Stimulated activated naive CD8-positive, alpha-beta T cell treated with anti-CD3 and anti-CD28 coated beads, Interleukin-15, Interleukin-2, amounts not matched to agents 100 ng/mL and 50 ng/mL, for 24 hours (primary cell): ENCODE data around the gene LGALS7.
"Not testable (repeated sequence)": the region's sequence is repeated elsewhere in the genome, so short reads cannot be mapped to it uniquely, and the experiment has no call there.

ENCODE experiments used
- H3K27ac Mint-ChIP-seq: one replicate; pipeline ENCODE4 v1.8.0; 2021; ENCODE audit warnings: mild to moderate bottlenecking, mixed read lengths
- H3K27me3 Mint-ChIP-seq: one replicate; pipeline ENCODE4 v1.8.0; 2021; ENCODE audit warnings: mixed read lengths
- H3K36me3 Mint-ChIP-seq: one replicate; pipeline ENCODE4 v1.8.0; 2021; ENCODE audit warnings: low read depth, mixed read lengths
- H3K4me1 Mint-ChIP-seq: one replicate; pipeline ENCODE4 v1.8.0; 2021; ENCODE audit warnings: low read depth, mixed read lengths
- H3K4me3 Mint-ChIP-seq: one replicate; pipeline ENCODE4 v1.8.0; 2021; ENCODE audit warnings: mild to moderate bottlenecking, mixed read lengths
- H3K9me3 Mint-ChIP-seq: one replicate; pipeline ENCODE4 v1.8.0; 2021; ENCODE audit warnings: mixed read lengths

LGALS7 gene

GRCh38 chr19:38766276-38767047 is 6.9 kb downstream of the LGALS7 start:
- H3K9me3 Mint-ChIP-seq: no peaks in the 10 kb centered on the region
- H3K36me3 Mint-ChIP-seq: no peaks in the 10 kb centered on the region
- H3K4me1 Mint-ChIP-seq: peaks cover 5% of the 10 kb centered on the region

DNA sequence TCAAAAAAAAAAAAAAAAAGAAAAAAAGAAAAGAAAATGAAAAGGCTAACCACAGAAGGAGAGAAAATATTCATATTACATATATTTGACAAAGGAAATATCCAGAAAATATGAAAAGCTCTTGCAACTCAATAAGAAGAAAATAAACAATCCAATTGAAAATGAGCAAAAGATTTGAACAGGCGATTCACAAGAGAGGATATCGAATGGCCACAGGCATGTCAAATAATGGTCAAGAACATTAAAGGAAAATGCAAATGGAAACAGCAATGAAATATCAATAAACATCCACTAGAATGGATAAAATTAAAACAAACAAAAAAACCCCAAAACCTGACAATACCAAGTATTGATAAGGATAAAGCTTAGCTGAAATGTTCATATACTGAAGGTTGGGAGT is 8.1 kb downstream of the LGALS7 start:
- no peaks in the 10 kb centered on the region for H3K36me3 Mint-ChIP-seq

More at GRCh38 chr19:38766276-38767047, 6.9 kb downstream of the LGALS7 start:
- Mint-ChIP-seq H3K27me3 (no peaks in the 10 kb centered on the region), H3K27ac (no peak overlapping the region), H3K4me3 (no peak overlapping the region)

DNA sequence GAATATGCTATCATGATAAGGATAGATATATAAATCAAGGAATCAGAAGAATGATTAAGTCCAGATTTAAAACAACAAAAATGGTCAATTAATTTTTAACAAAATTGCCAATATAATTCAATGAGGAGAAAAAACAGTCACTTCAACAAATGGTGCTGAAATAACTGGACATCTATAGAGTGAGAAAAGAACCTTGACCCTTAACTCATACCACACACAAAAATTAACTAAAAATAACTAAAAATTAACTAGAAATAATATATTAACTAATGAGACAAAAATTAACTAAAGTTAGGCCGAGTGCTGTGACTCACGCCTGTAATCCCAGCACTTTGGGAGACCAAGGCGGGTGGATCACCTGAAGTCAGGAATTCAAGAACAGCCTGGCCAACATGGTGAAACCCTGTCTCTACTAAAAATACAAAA is 9.5 kb downstream of the LGALS7 start:
- Mint-ChIP-seq H3K4me1 (no peaks in the 10 kb centered on the region), H3K36me3 (no peaks in the 10 kb centered on the region), H3K9me3 (no peaks in the 10 kb centered on the region), H3K27me3 (no peaks in the 10 kb centered on the region), H3K4me3 (no peak overlapping the region), H3K27ac (no peak overlapping the region)

More for the DNA sequence above, 8.1 kb downstream of the LGALS7 start:
- H3K4me3 Mint-ChIP-seq: no peak overlapping the region
- no peaks in the 10 kb centered on the region for H3K27me3 Mint-ChIP-seq
- peaks cover 5% of the 10 kb centered on the region for H3K4me1 Mint-ChIP-seq
- no peaks in the 10 kb centered on the region for H3K9me3 Mint-ChIP-seq
- no peak overlapping the region for H3K27ac Mint-ChIP-seq

DNA sequence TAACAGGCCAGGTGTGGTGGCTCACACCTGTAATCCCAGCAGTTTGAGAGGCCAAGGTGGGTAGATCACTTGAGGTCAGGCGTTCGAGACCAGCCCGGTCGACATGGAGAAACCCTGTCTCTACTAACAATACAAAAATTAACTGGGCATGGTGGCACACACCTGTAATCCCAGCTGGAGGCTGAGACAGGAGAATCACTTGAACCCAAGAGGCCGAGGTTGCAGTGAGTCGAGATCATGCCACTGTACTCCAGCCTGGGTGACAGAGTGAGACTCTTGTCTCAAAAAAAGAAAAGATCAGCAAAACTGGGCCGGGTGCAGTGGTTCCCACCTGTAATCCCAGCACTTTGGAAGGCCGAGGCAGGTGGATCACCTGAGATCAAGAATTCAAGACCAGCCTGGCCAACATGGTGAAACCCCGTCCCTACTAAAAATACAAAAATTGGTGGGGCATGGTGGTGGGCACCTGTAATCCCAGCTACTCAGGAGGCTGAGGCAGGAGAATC is 11.4 kb downstream of the LGALS7 start:
- H3K4me3 Mint-ChIP-seq, H3K9me3 Mint-ChIP-seq, H3K36me3 Mint-ChIP-seq, H3K27ac Mint-ChIP-seq, H3K4me1 Mint-ChIP-seq, H3K27me3 Mint-ChIP-seq: not testable (repeated sequence)

- H3K36me3 Mint-ChIP-seq, H3K9me3 Mint-ChIP-seq, H3K4me3 Mint-ChIP-seq, H3K27me3 Mint-ChIP-seq, H3K4me1 Mint-ChIP-seq, H3K27ac Mint-ChIP-seq: not testable (repeated sequence)
These were observed 12.4 kb downstream of the LGALS7 start for GRCh38 chr19:38760805-38761517.

DNA sequence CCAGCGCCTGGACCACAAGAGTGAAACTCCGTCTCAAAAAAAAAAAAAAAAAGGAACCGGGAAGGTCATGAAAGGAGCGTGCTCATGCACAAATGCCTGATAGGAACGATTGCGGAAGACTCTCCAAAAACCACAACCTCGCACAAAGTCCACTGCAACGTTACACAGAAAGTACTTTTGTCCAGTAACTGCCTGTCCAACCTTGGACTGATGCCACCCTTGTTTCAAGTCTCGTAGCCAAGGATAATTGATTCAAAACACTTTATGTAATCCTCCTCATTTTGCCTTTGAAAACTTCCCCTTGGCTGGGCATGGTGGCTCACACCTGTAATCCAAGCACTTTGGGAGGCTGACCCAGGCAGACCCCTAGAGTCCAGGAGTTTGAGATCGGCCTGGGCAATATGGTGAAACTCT is 13.7 kb downstream of the LGALS7 start:
- Mint-ChIP-seq H3K4me3 (no peak overlapping the region), H3K36me3 (no peaks in the 10 kb centered on the region), H3K27me3 (no peaks in the 10 kb centered on the region)

GRCh38 chr19:38754196-38754595 is 19.1 kb downstream of the LGALS7 start:
- H3K27me3 Mint-ChIP-seq, H3K9me3 Mint-ChIP-seq, H3K4me3 Mint-ChIP-seq, H3K36me3 Mint-ChIP-seq, H3K27ac Mint-ChIP-seq, H3K4me1 Mint-ChIP-seq: not testable (repeated sequence)

More for the DNA sequence above, 13.7 kb downstream of the LGALS7 start:
- H3K9me3 Mint-ChIP-seq: no peaks in the 10 kb centered on the region
- no peak overlapping the region for H3K27ac Mint-ChIP-seq
- no peaks in the 10 kb centered on the region for H3K4me1 Mint-ChIP-seq

GRCh38 chr19:38753783-38754182 is 19.5 kb downstream of the LGALS7 start:
- not testable (repeated sequence) for H3K27ac Mint-ChIP-seq, H3K27me3 Mint-ChIP-seq, H3K36me3 Mint-ChIP-seq, H3K4me1 Mint-ChIP-seq, H3K9me3 Mint-ChIP-seq, H3K4me3 Mint-ChIP-seq

- H3K36me3 Mint-ChIP-seq: no peaks in the 10 kb centered on the region
- H3K27ac Mint-ChIP-seq: no peak overlapping the region
- no peaks in the 10 kb centered on the region for H3K27me3 Mint-ChIP-seq
- H3K4me3 Mint-ChIP-seq: no peak overlapping the region
- H3K9me3 Mint-ChIP-seq: no peaks in the 10 kb centered on the region
- H3K4me1 Mint-ChIP-seq: no peaks in the 10 kb centered on the region
These were observed 28.0 kb downstream of the LGALS7 start for GRCh38 chr19:38745316-38745715.

DNA sequence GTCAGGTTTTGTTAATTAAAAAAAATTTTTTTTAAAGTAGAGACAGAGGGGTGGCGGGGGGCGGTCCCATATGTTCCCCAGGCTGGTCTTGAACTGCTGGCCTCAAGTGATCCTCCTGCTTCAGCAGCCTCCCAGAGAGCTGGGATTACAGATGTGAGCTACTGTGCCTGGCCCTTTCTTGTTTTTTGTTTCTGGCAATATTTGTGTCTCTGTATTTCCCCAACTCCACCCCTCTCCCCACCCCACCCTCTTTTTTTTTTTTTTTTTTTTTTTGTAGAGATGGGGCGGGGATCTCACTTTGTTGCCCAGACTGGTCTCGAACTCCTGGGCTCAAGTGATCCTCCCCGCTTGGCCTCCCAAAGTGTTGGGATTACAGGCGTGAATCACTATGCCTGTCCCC is 28.4 kb downstream of the LGALS7 start:
- Mint-ChIP-seq H3K9me3 (no peaks in the 10 kb centered on the region), H3K36me3 (no peaks in the 10 kb centered on the region), H3K27ac (no peak overlapping the region), H3K4me1 (peaks cover under 1% of the 10 kb centered on the region), H3K4me3 (no peak overlapping the region), H3K27me3 (no peaks in the 10 kb centered on the region)

- H3K36me3 Mint-ChIP-seq: no peaks in the 10 kb centered on the region
- H3K27me3 Mint-ChIP-seq: no peaks in the 10 kb centered on the region
- no peak within 1 kb of the TSS for H3K27ac Mint-ChIP-seq
- H3K9me3 Mint-ChIP-seq: no peaks in the 10 kb centered on the region
- H3K4me3 Mint-ChIP-seq: no peak within 1 kb of the TSS
- peaks cover 7% of the 10 kb centered on the region for H3K4me1 Mint-ChIP-seq
These were observed 29.0 kb downstream of the LGALS7 start, which contains the start of gene CAPN12 for GRCh38 chr19:38744298-38744681. Gene CAPN12, minus strand, starts transcription at chr19:38744474. Its CDS starts 309 bp downstream, at chr19:38744165.

DNA sequence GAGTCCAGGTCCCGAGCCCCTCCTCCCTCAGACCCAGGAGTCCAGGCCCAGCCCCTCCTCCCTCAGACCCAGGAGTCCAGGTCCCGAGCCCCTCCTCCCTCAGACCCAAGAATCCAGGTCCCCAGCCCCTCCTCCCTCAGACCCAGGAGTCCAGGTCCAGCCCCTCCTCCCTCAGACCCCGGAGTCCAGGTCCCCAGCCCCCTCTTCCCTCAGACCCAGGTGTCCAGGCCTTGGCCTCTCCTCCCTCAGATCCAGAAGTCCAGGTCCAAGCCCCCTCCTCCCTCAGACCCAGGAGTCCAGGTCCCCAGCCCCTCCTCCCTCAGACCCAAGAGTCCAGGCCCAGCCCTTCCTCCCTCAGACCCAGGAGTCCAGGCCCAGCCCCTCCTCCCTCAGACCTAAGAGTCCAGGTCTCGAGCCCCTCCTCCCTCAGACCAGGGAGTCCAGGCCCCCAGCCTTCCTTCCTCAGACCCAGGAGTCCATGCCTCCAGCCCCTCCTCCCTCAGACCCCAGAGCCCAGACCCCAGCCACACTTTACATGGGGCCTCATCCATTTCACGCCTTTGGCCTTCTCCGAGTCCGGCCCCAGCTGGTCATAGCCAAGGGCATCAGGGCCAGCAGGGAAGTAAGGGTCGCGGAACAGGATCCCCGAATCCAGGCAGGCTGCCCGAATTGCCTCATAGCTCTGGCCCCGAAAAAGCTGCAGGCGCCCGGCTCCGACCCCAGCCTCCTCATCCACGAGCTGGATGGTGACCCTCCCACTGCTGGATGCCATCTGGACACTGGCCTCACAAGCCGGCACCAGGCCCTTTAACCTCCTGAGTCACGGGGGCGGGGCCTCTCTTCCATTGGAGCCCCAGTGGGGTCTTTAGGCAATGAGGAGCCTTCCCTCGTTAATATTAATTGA is 29.7 kb downstream of the LGALS7 start:
- Mint-ChIP-seq H3K9me3 (no peaks in the 10 kb centered on the region), H3K27ac (no peak overlapping the region), H3K36me3 (no peaks in the 10 kb centered on the region), H3K27me3 (no peaks in the 10 kb centered on the region), H3K4me1 (peaks cover 13% of the 10 kb centered on the region), H3K4me3 (no peak overlapping the region)

DNA sequence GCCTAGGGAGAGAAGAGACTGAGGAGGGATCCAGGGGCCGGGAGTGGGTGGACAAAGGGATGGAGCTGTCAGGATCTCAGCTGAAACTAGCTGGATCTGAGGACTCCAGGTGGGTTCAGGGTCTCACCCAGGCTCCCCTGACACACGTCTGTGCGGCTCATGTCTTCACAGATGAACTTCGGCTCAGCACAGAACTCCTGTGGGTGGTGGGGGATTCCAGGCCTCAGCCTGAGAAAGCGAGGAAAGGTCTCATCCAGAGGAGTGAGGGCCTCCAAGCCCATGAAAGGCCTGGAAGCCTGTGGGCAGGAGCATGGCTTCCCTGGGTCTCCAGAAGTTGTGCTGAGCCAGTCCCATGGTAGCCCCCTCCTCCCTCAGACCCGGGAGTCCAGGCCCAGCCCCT is 30.4 kb downstream of the LGALS7 start:
- Mint-ChIP-seq H3K4me3 (no peak overlapping the region), H3K36me3 (no peaks in the 10 kb centered on the region), H3K4me1 (peaks cover 17% of the 10 kb centered on the region), H3K9me3 (no peaks in the 10 kb centered on the region), H3K27me3 (peaks cover 2% of the 10 kb centered on the region), H3K27ac (no peak overlapping the region)

GRCh38 chr19:38742296-38742695 is 31.0 kb downstream of the LGALS7 start:
- no peaks in the 10 kb centered on the region for H3K9me3 Mint-ChIP-seq
- no peak overlapping the region for H3K27ac Mint-ChIP-seq
- H3K4me3 Mint-ChIP-seq: no peak overlapping the region
- no peaks in the 10 kb centered on the region for H3K36me3 Mint-ChIP-seq
- peaks cover 22% of the 10 kb centered on the region for H3K4me1 Mint-ChIP-seq
- peaks cover 6% of the 10 kb centered on the region for H3K27me3 Mint-ChIP-seq

- Mint-ChIP-seq H3K36me3 (no peaks in the 10 kb centered on the region), H3K9me3 (no peaks in the 10 kb centered on the region), H3K27me3 (peaks cover 6% of the 10 kb centered on the region), H3K27ac (no peak overlapping the region), H3K4me3 (no peak overlapping the region), H3K4me1 (peaks cover 23% of the 10 kb centered on the region)
These were observed 31.6 kb downstream of the LGALS7 start for GRCh38 chr19:38741670-38742069.
